HEK293T (cell line): Measurements from ENCODE around the gene CD48.

Source experiments
- CTCF ChIA-PET: fragments of 350-600 bp; formaldehyde crosslinking; extraction: SDS; loops from one replicate; lab custom pipeline; 2021; ENCODE audit warnings: antibody characterized with exemption, inconsistent platforms; lab: Yijun Ruan, JAX
- POLR2A ChIA-PET: fragments of 350-600 bp; formaldehyde crosslinking; extraction: SDS; loops from one replicate; lab custom pipeline; 2020; ENCODE audit warnings: antibody characterized with exemption, inconsistent platforms; lab: Yijun Ruan, JAX
- DNase-seq: peaks from one replicate; pipeline ENCODE4 v3.0.0; 2012; ENCODE audit warnings: mixed read lengths; ENCODE audit errors: extremely low spot score
- ARNT ChIP-seq: fragments of 450-650 bp; IDR thresholded peaks from 2 replicates; pipeline ENCODE4 v1.6.1; 2017; ENCODE audit warnings: mild to moderate bottlenecking
- BHLHE40 ChIP-seq: fragments of 450-650 bp; IDR thresholded peaks from 2 replicates; pipeline ENCODE4 v1.6.1; 2016; ENCODE audit warnings: mild to moderate bottlenecking, moderate library complexity, borderline replicate concordance
- CTBP1 ChIP-seq: fragments of 450-650 bp; IDR thresholded peaks from 2 replicates; pipeline ENCODE4 v1.6.1; 2016; ENCODE audit warnings: borderline replicate concordance
- ELF4 ChIP-seq: fragments of 450-650 bp; IDR thresholded peaks from 2 replicates; pipeline ENCODE4 v1.6.1; 2017; ENCODE audit warnings: antibody characterized with exemption
- FOXA1 ChIP-seq: fragments of 450-650 bp; IDR thresholded peaks from 2 replicates; pipeline ENCODE4 v1.6.1; 2016; ENCODE audit warnings: mild to moderate bottlenecking
- FOXK2 ChIP-seq: fragments of 450-650 bp; IDR thresholded peaks from 2 replicates; pipeline ENCODE4 v1.6.1; 2016; ENCODE audit warnings: mild to moderate bottlenecking
- FOXM1 ChIP-seq: fragments of 450-650 bp; IDR thresholded peaks from 2 replicates; pipeline ENCODE4 v1.6.1; 2017; ENCODE audit warnings: mild to moderate bottlenecking, borderline replicate concordance
- HDGF ChIP-seq: fragments of 450-650 bp; IDR thresholded peaks from 2 replicates; pipeline ENCODE4 v1.6.1; 2017; ENCODE audit warnings: antibody characterized with exemption, borderline replicate concordance
- L3MBTL2 ChIP-seq: fragments of 450-650 bp; conservative IDR thresholded peaks from 2 replicates; pipeline ENCODE4 v1.6.1; 2016; ENCODE audit warnings: mild to moderate bottlenecking
- LEF1 ChIP-seq: fragments of 450-650 bp; IDR thresholded peaks from 2 replicates; pipeline ENCODE4 v1.6.1; 2017; ENCODE audit warnings: mild to moderate bottlenecking, borderline replicate concordance
- NFRKB ChIP-seq: fragments of 450-650 bp; IDR thresholded peaks from 2 replicates; pipeline ENCODE4 v1.6.1; 2016; ENCODE audit warnings: mild to moderate bottlenecking, moderate library complexity
- PKNOX1 ChIP-seq: fragments of 450-650 bp; IDR thresholded peaks from 2 replicates; pipeline ENCODE4 v1.6.1; 2016
- SP1 ChIP-seq: fragments of 450-650 bp; IDR thresholded peaks from 2 replicates; pipeline ENCODE4 v1.6.1; 2017
- SUZ12 ChIP-seq: fragments of 450-650 bp; IDR thresholded peaks from 2 replicates; pipeline ENCODE4 v1.6.1; 2016; ENCODE audit warnings: mild to moderate bottlenecking
- TARDBP ChIP-seq: fragments of 450-650 bp; IDR thresholded peaks from 2 replicates; pipeline ENCODE4 v1.6.1; 2016
- ZNF384 ChIP-seq: fragments of 450-650 bp; IDR thresholded peaks from 2 replicates; pipeline ENCODE4 v1.6.1; 2016

The CD48 gene

GRCh38 chr1:160636547-160636946 lies 75.1 kb downstream of the CD48 start:
- DNase-seq: no peak
- TF ChIP-seq TARDBP (no peak), PKNOX1 (no peak), L3MBTL2 (no peak), ARNT (no peak), NFRKB (no peak), FOXM1 (no peak), FOXA1 (no peak), FOXK2 (no peak), ZNF384 (no peak), SP1 (no peak), HDGF (no peak), CTBP1 (no peak), ELF4 (no peak), SUZ12 (no peak), BHLHE40 (no peak), LEF1 (no peak)
- POLR2A ChIA-PET: no interaction called here
- CTCF ChIA-PET: no interaction called here

GRCh38 chr1:160636076-160636475 lies 75.5 kb downstream of the CD48 start:
- TF ChIP-seq BHLHE40 (no peak), ELF4 (no peak), SUZ12 (no peak), FOXA1 (no peak), ARNT (no peak), FOXK2 (no peak), ZNF384 (no peak), LEF1 (no peak), SP1 (no peak), TARDBP (no peak), FOXM1 (no peak), CTBP1 (no peak), HDGF (no peak), L3MBTL2 (no peak), PKNOX1 (no peak), NFRKB (no peak)
- CTCF ChIA-PET: no interaction called here
- POLR2A ChIA-PET: no interaction called here
- DNase-seq: no peak

GRCh38 chr1:160634543-160635491 lies 76.8 kb downstream of the CD48 start:
- TF ChIP-seq BHLHE40: no peak
- TF ChIP-seq HDGF: no peak
- no peak for TF ChIP-seq CTBP1
- no peak for TF ChIP-seq ARNT
- no peak for TF ChIP-seq ELF4
- POLR2A ChIA-PET: no interaction called here

GRCh38 chr1:160633330-160633903 lies 78.2 kb downstream of the CD48 start:
- CTCF ChIA-PET: no interaction called here
- POLR2A ChIA-PET: no interaction called here
- TF ChIP-seq HDGF (no peak), FOXA1 (no peak), FOXM1 (no peak), L3MBTL2 (no peak), NFRKB (no peak), LEF1 (no peak), ARNT (no peak), SP1 (no peak), PKNOX1 (no peak), FOXK2 (no peak), ELF4 (no peak), SUZ12 (no peak), ZNF384 (no peak), CTBP1 (no peak), BHLHE40 (no peak)
- DNase-seq: no peak

More at GRCh38 chr1:160634543-160635491, 76.8 kb downstream of the CD48 start:
- DNase-seq: no peak
- CTCF ChIA-PET: no interaction called here

- DNase-seq: no peak
- TF ChIP-seq ZNF384: no peak
- no peak for TF ChIP-seq SUZ12
- TF ChIP-seq PKNOX1: no peak
- TF ChIP-seq FOXA1: no peak
- no peak for TF ChIP-seq ELF4
- TF ChIP-seq CTBP1: no peak
- TF ChIP-seq TARDBP: no peak
- TF ChIP-seq SP1: no peak
- TF ChIP-seq NFRKB: no peak
- TF ChIP-seq BHLHE40: no peak
- no peak for TF ChIP-seq L3MBTL2
- no peak for TF ChIP-seq ARNT
- no peak for TF ChIP-seq FOXM1
- no peak for TF ChIP-seq HDGF
- TF ChIP-seq LEF1: no peak
- ChIA-PET CTCF (no interaction called here), POLR2A (no interaction called here)
These were observed 79.5 kb downstream of the CD48 start for GRCh38 chr1:160631983-160632625.
